H1 (cell line): ENCODE results near the gene HSPA1A. TPM values are rescaled to one million over a fixed set of nuclear protein-coding genes. Genes with fewer than 3 reads are reported as not detected.

Experiments
- GABPA ChIP-seq: IDR thresholded peaks from 2 replicates; pipeline ENCODE4 v1.6.1; 2011; ENCODE audit warnings: mild to moderate bottlenecking, low read length, moderate library complexity, borderline replicate concordance; ENCODE audit not compliant: insufficient read depth
- POLR2A ChIP-seq, 2 experiments: IDR thresholded peaks; 1 replicate in 1 of 2; 2 replicates in 1 of 2; pipeline ENCODE4 v1.6.1; 2011; ENCODE audit warnings: low read depth in 2 of 2, low read length in 2 of 2, mild to moderate bottlenecking in 2 of 2; ENCODE audit errors: control extremely low read depth in 1 of 2
- RAD21 ChIP-seq, 2 experiments: IDR thresholded peaks in 1 of 2; conservative IDR thresholded peaks in 1 of 2; 2 replicates each; pipeline ENCODE4 v1.6.1; 2011; ENCODE audit warnings: low read depth in 2 of 2, low read length in 2 of 2, improper control_type of control experiment in 1 of 2, inconsistent platforms in 1 of 2, mild to moderate bottlenecking in 1 of 2, moderate library complexity in 1 of 2
- RFX5 ChIP-seq: IDR thresholded peaks from 2 replicates; pipeline ENCODE4 v1.6.1; 2011; ENCODE audit warnings: low read depth, low read length, improper control_type of control experiment, borderline replicate concordance
- SAP30 ChIP-seq: fragments of 300-600 bp; sonication (generic); IDR thresholded peaks from 2 replicates; pipeline ENCODE4 v1.7.1; 2012; ENCODE audit warnings: low read length, moderate library complexity, mild to moderate bottlenecking, inconsistent platforms; ENCODE audit not compliant: insufficient read depth, insufficient replicate concordance
- TEAD4 ChIP-seq: IDR thresholded peaks from 2 replicates; pipeline ENCODE4 v1.6.1; 2012; ENCODE audit warnings: low read depth, low read length, inconsistent platforms, mixed read lengths
- polyA plus RNA-seq, 7 experiments: library from polyadenylated mRNA; depleted of rRNA in 3 of 7; stranded (reverse) in 5 of 7; unstranded in 2 of 7; fragments of >200 nt in 5 of 7; fragments of 200-250 nt in 2 of 7; gene quantifications; 1 replicate in 5 of 7; 2 replicates in 1 of 7; 4 replicates in 1 of 7; pipeline versions ENCODE4 v1.2.1 to v1.2.3, GENCODE V29; 2011 to 2013; ENCODE audit warnings: missing spikeins in 2 of 7, mixed read lengths in 2 of 7
- total RNA-seq: library from RNA; stranded (reverse); fragmentation: NEBNext Ultra II Directional; extraction: Animal tissue kit (Norgen Biotek cat#: 25700); gene quantifications from 2 replicates; pipeline ENCODE4 v1.2.1, GENCODE V29; 2021
- TF ChIP-seq, protein P1 (sequence below): fragments of 300-600 bp; sonication (generic); IDR thresholded peaks from 2 replicates; pipeline ENCODE4 v1.7.1; 2012; ENCODE audit warnings: low read length, moderate library complexity, mild to moderate bottlenecking, inconsistent platforms; ENCODE audit not compliant: insufficient replicate concordance
- TF ChIP-seq, protein P2 (sequence below): IDR thresholded peaks from 2 replicates; pipeline ENCODE4 v1.6.1; 2012; ENCODE audit warnings: low read length, inconsistent platforms

Gene HSPA1A
- total and polyA plus RNA-seq, 2 of the 8 experiments (the other 6 are each of a cell fraction or from before 2014, with no cell fraction given), result 40.7 to 54.0 TPM

DNA sequence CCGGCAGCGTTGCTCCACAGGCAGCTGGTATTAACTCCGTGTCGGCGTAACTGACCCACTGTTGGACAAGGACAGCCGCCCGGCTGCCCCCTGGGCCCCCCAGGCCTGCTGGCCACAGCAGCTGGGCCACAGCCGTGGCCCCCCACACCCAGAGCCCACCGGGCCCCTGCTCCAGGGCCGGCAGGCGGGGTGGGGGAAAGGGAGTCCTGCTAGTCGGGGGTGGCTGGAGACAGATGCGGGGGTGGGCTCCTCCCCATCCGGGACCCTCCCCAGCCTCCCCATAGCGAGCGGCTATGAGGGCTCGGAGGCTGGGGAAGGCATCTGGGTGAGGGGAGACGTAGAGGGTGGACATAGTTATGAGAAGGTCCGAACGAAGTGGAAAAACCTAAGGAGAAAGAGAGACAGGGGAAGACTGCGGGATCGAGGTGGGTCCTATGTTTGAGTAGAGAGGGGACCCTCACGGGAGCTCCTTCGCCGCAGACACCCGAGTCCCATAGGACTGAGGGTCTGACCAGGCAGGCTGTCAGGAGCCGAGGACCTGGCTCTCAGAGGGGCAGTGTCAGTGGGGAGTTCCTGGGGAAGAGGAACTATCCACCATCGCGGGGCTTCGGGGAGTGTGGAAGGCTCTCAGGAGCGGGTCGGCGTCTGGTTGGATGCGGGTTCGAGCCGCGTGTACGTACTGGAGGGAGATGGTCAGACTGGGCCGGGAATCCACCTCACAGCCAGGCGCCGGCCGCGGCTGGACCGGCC, 20.3 kb upstream of the HSPA1A start (continued):
- TF ChIP-seq, protein P1, sequence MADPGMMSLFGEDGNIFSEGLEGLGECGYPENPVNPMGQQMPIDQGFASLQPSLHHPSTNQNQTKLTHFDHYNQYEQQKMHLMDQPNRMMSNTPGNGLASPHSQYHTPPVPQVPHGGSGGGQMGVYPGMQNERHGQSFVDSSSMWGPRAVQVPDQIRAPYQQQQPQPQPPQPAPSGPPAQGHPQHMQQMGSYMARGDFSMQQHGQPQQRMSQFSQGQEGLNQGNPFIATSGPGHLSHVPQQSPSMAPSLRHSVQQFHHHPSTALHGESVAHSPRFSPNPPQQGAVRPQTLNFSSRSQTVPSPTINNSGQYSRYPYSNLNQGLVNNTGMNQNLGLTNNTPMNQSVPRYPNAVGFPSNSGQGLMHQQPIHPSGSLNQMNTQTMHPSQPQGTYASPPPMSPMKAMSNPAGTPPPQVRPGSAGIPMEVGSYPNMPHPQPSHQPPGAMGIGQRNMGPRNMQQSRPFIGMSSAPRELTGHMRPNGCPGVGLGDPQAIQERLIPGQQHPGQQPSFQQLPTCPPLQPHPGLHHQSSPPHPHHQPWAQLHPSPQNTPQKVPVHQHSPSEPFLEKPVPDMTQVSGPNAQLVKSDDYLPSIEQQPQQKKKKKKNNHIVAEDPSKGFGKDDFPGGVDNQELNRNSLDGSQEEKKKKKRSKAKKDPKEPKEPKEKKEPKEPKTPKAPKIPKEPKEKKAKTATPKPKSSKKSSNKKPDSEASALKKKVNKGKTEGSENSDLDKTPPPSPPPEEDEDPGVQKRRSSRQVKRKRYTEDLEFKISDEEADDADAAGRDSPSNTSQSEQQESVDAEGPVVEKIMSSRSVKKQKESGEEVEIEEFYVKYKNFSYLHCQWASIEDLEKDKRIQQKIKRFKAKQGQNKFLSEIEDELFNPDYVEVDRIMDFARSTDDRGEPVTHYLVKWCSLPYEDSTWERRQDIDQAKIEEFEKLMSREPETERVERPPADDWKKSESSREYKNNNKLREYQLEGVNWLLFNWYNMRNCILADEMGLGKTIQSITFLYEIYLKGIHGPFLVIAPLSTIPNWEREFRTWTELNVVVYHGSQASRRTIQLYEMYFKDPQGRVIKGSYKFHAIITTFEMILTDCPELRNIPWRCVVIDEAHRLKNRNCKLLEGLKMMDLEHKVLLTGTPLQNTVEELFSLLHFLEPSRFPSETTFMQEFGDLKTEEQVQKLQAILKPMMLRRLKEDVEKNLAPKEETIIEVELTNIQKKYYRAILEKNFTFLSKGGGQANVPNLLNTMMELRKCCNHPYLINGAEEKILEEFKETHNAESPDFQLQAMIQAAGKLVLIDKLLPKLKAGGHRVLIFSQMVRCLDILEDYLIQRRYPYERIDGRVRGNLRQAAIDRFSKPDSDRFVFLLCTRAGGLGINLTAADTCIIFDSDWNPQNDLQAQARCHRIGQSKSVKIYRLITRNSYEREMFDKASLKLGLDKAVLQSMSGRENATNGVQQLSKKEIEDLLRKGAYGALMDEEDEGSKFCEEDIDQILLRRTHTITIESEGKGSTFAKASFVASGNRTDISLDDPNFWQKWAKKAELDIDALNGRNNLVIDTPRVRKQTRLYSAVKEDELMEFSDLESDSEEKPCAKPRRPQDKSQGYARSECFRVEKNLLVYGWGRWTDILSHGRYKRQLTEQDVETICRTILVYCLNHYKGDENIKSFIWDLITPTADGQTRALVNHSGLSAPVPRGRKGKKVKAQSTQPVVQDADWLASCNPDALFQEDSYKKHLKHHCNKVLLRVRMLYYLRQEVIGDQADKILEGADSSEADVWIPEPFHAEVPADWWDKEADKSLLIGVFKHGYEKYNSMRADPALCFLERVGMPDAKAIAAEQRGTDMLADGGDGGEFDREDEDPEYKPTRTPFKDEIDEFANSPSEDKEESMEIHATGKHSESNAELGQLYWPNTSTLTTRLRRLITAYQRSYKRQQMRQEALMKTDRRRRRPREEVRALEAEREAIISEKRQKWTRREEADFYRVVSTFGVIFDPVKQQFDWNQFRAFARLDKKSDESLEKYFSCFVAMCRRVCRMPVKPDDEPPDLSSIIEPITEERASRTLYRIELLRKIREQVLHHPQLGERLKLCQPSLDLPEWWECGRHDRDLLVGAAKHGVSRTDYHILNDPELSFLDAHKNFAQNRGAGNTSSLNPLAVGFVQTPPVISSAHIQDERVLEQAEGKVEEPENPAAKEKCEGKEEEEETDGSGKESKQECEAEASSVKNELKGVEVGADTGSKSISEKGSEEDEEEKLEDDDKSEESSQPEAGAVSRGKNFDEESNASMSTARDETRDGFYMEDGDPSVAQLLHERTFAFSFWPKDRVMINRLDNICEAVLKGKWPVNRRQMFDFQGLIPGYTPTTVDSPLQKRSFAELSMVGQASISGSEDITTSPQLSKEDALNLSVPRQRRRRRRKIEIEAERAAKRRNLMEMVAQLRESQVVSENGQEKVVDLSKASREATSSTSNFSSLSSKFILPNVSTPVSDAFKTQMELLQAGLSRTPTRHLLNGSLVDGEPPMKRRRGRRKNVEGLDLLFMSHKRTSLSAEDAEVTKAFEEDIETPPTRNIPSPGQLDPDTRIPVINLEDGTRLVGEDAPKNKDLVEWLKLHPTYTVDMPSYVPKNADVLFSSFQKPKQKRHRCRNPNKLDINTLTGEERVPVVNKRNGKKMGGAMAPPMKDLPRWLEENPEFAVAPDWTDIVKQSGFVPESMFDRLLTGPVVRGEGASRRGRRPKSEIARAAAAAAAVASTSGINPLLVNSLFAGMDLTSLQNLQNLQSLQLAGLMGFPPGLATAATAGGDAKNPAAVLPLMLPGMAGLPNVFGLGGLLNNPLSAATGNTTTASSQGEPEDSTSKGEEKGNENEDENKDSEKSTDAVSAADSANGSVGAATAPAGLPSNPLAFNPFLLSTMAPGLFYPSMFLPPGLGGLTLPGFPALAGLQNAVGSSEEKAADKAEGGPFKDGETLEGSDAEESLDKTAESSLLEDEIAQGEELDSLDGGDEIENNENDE, result no peak
- TF ChIP-seq POLR2A (IDR thresholded peaks at IDR 0.05; ENCODE audit: control extremely low read depth in 1 of 2, low read depth in 2 of 2, low read length in 2 of 2), result no peak
- TF ChIP-seq SAP30, result peak; percentile 83
- TF ChIP-seq, protein P2, sequence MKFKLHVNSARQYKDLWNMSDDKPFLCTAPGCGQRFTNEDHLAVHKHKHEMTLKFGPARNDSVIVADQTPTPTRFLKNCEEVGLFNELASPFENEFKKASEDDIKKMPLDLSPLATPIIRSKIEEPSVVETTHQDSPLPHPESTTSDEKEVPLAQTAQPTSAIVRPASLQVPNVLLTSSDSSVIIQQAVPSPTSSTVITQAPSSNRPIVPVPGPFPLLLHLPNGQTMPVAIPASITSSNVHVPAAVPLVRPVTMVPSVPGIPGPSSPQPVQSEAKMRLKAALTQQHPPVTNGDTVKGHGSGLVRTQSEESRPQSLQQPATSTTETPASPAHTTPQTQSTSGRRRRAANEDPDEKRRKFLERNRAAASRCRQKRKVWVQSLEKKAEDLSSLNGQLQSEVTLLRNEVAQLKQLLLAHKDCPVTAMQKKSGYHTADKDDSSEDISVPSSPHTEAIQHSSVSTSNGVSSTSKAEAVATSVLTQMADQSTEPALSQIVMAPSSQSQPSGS, result no peak
- TF ChIP-seq TEAD4, result no peak
- no peak for TF ChIP-seq GABPA
- no peak for TF ChIP-seq RFX5
- TF ChIP-seq RAD21 (IDR thresholded peaks at IDR 0.05 in 1 of 2, conservative IDR thresholded peaks at IDR 0.05 in 1 of 2; ENCODE audit: low read depth in 2 of 2, low read length in 2 of 2), result no peak
